ENCODE data around the gene GPR35. TPM values are rescaled to one million over a fixed set of nuclear protein-coding genes. Genes with fewer than 3 reads are reported as not detected.
A peak's percentile ranks its signal among the peaks of the same experiment; 100 is the strongest.

GPR35 gene
- polyA plus RNA-seq, 1 experiment = 0.06 TPM

DNA sequence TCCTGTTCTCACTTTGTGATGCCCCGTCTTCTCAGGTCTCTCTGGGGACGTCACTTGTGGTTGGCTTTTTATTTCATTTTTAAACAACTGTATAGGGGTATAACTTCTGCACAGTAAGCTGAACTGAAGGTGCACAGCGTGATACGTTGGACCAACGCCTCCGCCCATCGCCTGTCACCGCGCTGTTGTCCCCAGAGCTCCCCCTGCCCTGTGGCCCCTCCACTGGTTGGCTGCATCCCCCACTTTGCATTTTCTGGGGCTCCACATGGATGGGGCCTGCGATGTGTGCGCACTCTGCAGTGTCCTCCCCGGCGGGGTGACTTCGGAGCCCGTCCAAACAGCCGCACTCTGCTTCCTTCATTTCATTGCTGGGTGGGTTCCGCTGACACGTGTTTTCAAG lies 14.3 kb downstream of the GPR35 start:
- POLR2A ChIA-PET = no interaction called here
- Histone ChIP-seq H3K9me3 (ENCODE audit: control insufficient read depth, insufficient read depth, low read length) (peaks cover 5% of the 10 kb centered on the region; the same call in 1 of the 2 replicates), H3K27me3 (ENCODE audit: control insufficient read depth, insufficient read depth, low read length) (peaks cover 13% of the 10 kb centered on the region), H3K27ac (ENCODE audit: low read depth, low read length) (no peak overlapping the region), H3K4me3 (ENCODE audit: low read depth, low read length) (no peak overlapping the region)
- TF ChIP-seq, protein P1, sequence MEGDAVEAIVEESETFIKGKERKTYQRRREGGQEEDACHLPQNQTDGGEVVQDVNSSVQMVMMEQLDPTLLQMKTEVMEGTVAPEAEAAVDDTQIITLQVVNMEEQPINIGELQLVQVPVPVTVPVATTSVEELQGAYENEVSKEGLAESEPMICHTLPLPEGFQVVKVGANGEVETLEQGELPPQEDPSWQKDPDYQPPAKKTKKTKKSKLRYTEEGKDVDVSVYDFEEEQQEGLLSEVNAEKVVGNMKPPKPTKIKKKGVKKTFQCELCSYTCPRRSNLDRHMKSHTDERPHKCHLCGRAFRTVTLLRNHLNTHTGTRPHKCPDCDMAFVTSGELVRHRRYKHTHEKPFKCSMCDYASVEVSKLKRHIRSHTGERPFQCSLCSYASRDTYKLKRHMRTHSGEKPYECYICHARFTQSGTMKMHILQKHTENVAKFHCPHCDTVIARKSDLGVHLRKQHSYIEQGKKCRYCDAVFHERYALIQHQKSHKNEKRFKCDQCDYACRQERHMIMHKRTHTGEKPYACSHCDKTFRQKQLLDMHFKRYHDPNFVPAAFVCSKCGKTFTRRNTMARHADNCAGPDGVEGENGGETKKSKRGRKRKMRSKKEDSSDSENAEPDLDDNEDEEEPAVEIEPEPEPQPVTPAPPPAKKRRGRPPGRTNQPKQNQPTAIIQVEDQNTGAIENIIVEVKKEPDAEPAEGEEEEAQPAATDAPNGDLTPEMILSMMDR (IDR thresholded peaks at IDR 0.05; ENCODE audit: low read depth, low read length) = no peak
- no peak for DNase-seq (ENCODE audit: low read depth, low spot score)
- CTCF ChIA-PET = no interaction called here

DNA sequence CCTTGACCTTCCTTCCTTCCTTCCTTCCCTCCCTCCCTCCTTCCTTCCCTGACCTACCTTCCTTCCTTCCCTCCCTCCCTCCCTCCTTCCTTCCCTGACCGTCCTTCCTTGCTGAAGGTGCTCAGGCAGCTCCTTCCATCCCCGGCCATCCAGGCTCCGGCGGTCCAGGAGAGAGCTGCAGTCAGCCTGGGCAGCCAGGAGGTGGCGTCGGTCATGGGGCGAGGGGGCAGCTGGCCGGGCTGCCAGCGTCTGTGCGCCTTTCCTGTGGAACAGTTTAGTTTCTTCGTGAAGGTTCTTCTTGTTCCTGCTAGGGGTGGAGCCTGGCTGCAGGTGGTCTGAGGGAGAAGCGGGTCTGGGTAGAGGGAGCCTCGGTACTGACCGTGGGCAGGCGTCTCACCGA lies 15.7 kb downstream of the GPR35 start:
- Histone ChIP-seq H3K9me3 (ENCODE audit: control insufficient read depth, insufficient read depth, low read length) (peaks cover 5% of the 10 kb centered on the region; the same call in 1 of the 2 replicates), H3K27ac (ENCODE audit: low read depth, low read length) (no peak overlapping the region), H3K4me3 (ENCODE audit: low read depth, low read length) (no peak overlapping the region), H3K27me3 (ENCODE audit: control insufficient read depth, insufficient read depth, low read length) (peaks cover 19% of the 10 kb centered on the region)
- TF ChIP-seq, protein P1 (IDR thresholded peaks at IDR 0.05; ENCODE audit: low read depth, low read length) = peak; percentile 50
- ChIA-PET POLR2A (no interaction called here), CTCF (interaction anchor here (1.0 kb wide), 1 partner anchor 199 kb away, joined by 3 read pairs; no protein-coding TSS in a partner anchor)
- no peak for DNase-seq (ENCODE audit: low read depth, low spot score)

DNA sequence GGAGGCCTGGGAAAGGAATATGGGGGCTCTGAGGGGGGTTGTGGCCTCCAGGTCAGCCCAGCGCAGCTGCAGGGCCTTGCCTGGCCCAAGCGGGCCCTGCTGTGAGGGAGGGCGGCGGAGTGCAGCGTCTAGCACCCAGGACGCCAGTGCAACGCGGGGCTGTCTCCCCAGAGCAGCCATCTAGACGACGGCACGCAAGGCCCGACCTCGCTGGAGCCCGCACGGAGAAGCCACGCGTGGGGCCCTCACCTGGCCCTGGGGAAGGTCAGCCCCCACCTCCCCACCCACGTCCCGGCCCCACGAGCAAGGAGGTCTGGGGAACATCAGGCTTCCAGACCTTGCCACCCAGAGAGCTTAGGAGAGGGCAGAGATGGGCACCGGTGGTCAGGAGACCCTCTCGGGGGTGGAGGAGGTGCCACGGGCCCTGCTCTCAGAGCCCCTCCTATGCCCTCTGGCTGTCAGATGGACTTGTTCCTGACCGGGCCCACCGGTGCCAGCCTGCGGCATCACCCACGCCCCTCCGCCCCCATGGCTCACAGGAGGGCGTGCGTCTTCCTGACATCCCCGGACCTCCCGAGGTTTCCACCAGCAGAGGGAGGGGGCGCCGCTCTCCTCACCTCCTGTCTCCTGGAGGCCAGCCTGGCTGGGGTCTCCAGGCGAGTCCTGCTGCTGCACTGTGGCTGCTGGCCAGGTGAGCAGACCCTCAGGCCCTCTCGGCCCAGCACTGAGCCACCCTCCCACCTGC lies 17.0 kb downstream of the GPR35 start:
- ChIA-PET CTCF (no interaction called here), POLR2A (no interaction called here)
- Histone ChIP-seq H3K27ac (ENCODE audit: low read depth, low read length) (no peak overlapping the region), H3K9me3 (ENCODE audit: control insufficient read depth, insufficient read depth, low read length) (peaks cover 5% of the 10 kb centered on the region; the same call in 1 of the 2 replicates), H3K4me3 (ENCODE audit: low read depth, low read length) (no peak overlapping the region), H3K27me3 (ENCODE audit: control insufficient read depth, insufficient read depth, low read length) (peaks cover 25% of the 10 kb centered on the region)
- DNase-seq (ENCODE audit: low read depth, low spot score) = no peak
- TF ChIP-seq, protein P1 (IDR thresholded peaks at IDR 0.05; ENCODE audit: low read depth, low read length) = no peak

DNA sequence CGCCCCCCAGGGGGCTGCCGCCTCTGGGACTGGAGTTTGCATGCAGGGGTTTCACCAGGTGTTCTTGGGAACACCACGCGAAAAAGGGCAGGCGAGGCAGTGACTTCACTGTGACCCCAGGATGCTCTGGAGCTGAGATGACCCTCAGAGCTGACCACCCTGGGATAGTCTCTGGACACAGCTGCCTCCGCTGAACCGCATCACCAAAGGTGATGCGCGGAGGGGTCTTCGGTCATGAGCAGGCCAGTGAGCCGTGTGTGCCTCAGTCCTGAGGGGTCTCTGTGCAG lies 17.5 kb downstream of the GPR35 start:
- POLR2A ChIA-PET = no interaction called here
- TF ChIP-seq, protein P1 (IDR thresholded peaks at IDR 0.05; ENCODE audit: low read depth, low read length) = no peak
- H3K27ac ChIP-seq (ENCODE audit: low read depth, low read length) = no peak overlapping the region
- no peak for DNase-seq (ENCODE audit: low read depth, low spot score)
- H3K9me3 ChIP-seq (ENCODE audit: control insufficient read depth, insufficient read depth, low read length) = peaks cover 5% of the 10 kb centered on the region; the same call in 1 of the 2 replicates
- no peak overlapping the region for H3K4me3 ChIP-seq (ENCODE audit: low read depth, low read length)
- peaks cover 30% of the 10 kb centered on the region for H3K27me3 ChIP-seq (ENCODE audit: control insufficient read depth, insufficient read depth, low read length)
- CTCF ChIA-PET = no interaction called here

DNA sequence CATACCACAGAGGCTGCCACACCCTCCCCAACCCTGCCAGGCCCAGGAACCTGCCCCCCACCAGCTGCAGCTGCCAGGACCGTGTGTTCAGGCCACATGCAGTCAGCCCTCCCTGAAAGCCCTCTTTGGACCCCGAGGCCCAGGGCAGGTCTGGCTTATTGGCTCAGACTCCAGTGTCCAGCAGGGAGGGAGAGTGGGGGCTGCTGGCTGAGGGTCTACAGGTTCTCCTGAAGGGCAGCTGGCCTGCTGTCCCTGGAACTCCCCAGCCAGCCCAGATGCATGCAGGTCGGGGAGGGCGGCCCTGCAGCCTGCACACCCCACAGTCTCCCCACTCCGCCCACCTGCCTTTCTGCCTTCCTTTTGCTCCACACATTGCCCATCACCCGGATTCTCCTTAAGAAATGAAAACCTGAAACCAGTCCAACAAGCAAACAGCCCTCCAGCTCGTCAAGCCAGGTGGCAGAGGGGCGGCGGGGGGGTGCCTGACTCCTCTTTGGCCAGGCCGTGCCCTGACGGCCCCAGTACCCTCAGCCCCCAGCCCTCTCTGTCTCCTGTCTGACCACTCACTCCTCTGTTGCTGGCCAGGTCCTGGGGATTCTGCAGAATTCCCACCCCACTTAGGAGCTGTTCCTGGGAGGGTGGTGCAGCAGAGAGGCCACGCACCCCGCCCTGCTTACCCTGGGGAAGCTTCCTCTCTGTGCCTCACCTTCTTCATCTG lies 18.0 kb downstream of the GPR35 start:
- POLR2A ChIA-PET = no interaction called here
- H3K27ac ChIP-seq (ENCODE audit: low read depth, low read length) = no peak overlapping the region
- CTCF ChIA-PET = no interaction called here
- no peak for DNase-seq (ENCODE audit: low read depth, low spot score)
- H3K27me3 ChIP-seq (ENCODE audit: control insufficient read depth, insufficient read depth, low read length) = peaks cover 32% of the 10 kb centered on the region
- H3K9me3 ChIP-seq (ENCODE audit: control insufficient read depth, insufficient read depth, low read length) = peaks cover 5% of the 10 kb centered on the region; the same call in 1 of the 2 replicates
- TF ChIP-seq, protein P1 (IDR thresholded peaks at IDR 0.05; ENCODE audit: low read depth, low read length) = no peak
- no peak overlapping the region for H3K4me3 ChIP-seq (ENCODE audit: low read depth, low read length)

All from AG04450 (cell line).